ENCODE results near the gene PLEKHA1.

- TF ChIP-seq POLR2AphosphoS5 (IDR thresholded peaks at IDR 0.05; ENCODE audit: low read depth, low read length) (no peak), SIN3A (IDR thresholded peaks at IDR 0.05; ENCODE audit: borderline replicate concordance, insufficient read depth, low read length) (no peak), REST (IDR thresholded peaks at IDR 0.05; ENCODE audit: insufficient read depth in 1 of 2, low read depth in 2 of 2, low read length in 2 of 2) (no peak), TAF1 (IDR thresholded peaks at IDR 0.05; ENCODE audit: borderline replicate concordance, insufficient read depth, low read length) (no peak), FOXP2 (optimal IDR thresholded peaks at IDR 0.05; ENCODE audit: borderline replicate concordance, extremely low read depth, extremely low read length, insufficient read depth) (no peak)
Observed at GRCh38 chr10:122380703-122381102, 6.2 kb downstream of the PLEKHA1 start.

Measured in PFSK-1 (cell line).